Stimulated activated CD4-positive, alpha-beta T cell treated with anti-CD3 and anti-CD28 coated beads, Interleukin-1b, Interleukin-23, amount 100 ng/mL, for 48 hours (primary cell): ENCODE results near the gene DOK4.
"Not testable (repeated sequence)": the region's sequence is repeated elsewhere in the genome, so short reads cannot be mapped to it uniquely, and the experiment has no call there.

Experiments used
- DNase-seq: peaks from one replicate; pipeline ENCODE4 v3.0.0-alpha.2; 2020

The DOK4 gene

DNA sequence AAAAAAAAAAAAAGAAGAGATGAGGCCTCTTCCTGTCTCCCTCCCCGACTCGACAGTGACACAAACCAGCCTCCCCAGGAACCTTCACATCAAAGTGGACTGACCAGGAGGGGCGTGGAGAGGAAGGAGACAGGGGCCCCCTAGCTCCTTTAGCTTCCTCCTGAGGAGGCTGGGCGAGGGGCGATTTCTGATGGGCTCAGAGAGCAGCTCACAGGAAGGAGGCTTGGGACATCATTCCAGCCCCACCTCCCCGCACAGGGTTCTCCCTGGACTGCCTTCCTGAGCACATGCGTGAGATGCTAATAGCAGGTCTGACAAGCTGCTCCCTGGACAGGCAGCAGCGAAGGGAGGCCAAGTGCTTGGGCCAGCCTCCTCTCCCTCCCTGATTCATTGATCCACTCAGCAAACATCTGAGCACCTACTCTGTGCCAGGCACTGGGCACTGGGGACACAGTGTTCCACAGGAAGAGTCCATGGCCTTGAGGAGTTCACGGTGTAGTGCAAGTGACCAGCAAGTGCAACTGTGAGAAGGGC, 14.4 kb upstream of the DOK4 start:
- peak; percentile 14 for DNase-seq

DNA sequence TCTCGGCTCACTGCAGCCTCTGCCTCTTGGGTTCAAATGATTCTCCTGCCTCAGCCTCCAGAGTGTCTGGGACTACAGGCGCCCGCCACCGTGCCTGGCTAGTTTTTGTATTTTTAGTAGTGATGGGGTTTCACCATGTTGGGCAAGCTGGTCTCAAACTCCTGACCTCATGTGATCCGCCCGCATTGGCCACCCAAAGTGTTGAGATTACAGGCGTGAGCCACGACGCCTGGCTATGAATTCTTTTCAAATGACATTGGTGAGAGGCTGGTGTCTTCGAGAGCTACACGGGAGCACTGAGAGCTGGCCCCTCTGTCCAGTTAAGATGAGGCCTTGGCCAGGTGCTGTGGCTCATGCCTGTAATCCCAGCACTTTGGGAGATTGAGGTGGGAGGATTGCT, 13.6 kb upstream of the DOK4 start:
- not testable (repeated sequence) for DNase-seq

DNA sequence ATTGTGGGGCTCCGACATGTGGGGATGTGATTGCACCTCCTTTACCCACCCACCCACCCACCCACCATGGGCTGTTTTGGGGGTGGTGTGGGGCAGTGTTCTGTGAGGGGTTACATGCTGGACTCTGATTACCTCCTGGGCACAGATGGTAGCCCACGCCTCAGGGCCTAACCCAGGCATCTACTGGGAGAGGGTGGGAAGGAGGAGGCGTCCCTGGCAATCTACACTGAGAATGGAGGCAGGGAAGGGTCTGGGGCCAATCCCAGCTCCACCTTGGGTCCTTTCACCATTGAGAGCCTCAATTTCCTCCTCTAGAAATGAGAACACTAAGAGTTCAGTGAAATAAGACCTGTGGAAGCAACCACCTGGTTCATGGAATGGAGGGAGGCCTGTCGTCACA, 11.7 kb upstream of the DOK4 start:
- DNase-seq = no peak

DNA sequence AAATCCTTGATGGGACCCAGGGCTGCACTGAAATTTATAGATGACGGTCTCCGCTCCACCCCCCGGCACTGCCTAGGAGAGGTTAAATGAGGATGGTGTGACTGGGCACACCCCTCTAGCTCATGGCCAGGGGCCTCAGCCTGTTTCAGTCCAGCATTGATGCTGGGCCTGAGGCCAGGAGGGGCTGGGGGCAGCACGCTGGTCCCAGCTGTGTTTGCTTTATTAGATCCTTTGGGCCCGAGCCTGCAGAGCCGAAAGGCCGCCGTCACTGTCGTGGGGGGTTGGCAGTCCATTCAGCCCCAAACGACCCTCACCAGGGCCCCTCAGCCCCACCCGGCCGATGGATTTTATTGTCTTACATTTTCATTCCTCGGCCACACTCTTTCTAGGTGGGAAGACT, 10.8 kb upstream of the DOK4 start:
- DNase-seq = no peak

DNA sequence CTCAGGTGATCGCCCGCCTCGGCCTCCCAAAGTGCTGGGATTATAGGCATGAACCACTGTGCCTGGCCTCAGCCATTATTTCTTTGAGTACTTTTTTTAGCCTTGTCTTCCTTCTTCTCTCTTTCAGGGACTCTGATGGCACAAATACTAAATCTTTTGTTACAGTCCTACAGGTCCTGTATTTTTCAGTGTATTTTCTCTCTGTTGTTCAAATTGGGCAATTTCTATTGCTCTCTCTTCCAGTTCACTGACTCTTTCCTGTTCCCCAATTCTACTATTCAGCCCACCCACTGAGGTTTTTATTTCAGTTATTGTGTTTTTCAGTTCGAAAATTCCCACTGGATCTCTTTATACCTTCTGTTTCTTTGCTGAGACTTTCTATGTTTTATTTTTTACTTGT, 7.5 kb upstream of the DOK4 start:
- no peak for DNase-seq

DNA sequence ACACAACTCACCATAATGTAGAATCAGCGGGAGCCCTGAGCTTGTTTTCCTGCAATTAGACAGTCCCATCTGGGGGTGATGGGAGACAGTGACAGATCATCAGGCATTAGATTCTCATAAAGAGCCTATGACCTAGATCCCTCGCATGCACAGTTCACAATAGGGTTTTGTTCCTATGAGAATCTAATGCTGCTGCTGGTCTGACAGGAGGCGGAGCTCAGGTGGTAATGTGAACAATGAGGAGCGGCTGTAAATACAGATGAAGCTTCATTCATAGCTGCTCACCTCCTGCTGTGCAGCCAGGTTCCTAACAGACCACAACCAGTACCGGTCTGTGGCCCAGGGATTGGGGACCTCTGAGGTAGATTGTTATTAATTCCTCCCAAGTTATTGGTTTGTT, 2.9 kb upstream of the DOK4 start:
- no peak for DNase-seq

DNA sequence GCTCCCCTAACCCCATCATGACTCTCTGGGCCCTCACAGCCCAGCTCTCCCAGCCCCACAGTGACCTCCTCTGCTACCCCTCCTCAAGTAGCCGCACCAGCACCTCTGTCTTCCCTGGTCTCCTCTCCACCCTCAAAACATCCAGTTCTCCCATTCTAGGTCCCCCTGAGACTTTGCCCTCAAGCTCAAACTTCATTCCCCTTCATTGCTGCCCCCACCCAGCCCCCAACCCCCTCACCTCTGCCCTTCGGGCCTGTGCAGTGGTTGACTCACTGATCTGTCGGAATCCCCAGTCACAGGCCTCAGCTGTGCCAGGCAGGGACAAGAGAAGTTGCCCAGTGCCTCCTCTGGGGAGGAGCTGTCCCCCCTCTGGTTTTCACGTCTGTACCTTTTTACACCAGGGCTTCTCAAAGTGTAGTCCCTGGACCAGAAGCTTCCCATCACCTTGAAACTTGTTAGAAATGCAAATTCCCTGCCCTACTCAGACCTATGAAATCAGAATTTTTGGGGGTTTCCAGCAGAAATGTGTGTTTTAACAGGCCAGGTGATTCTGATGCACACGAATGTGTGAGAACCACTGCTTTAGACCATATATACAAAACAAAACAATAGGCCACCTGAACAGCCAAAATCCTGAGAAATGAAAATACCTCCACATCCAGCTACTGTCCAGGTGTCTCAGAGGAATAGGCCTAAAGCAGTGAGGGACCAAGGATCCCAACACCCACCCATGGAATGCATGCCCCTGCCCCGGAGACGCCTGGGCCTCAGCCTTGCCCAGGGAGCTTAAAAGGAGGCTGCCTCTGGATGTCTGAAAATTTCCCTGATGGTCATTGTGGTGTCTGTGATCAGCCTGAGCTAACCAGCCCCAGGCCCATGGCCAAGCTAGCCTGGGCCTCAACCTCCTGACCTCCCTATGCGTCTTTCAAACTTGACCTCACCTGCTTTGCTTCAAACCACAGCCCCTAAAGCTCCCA, 853 bp upstream of the DOK4 start:
- no peak for DNase-seq

DNA sequence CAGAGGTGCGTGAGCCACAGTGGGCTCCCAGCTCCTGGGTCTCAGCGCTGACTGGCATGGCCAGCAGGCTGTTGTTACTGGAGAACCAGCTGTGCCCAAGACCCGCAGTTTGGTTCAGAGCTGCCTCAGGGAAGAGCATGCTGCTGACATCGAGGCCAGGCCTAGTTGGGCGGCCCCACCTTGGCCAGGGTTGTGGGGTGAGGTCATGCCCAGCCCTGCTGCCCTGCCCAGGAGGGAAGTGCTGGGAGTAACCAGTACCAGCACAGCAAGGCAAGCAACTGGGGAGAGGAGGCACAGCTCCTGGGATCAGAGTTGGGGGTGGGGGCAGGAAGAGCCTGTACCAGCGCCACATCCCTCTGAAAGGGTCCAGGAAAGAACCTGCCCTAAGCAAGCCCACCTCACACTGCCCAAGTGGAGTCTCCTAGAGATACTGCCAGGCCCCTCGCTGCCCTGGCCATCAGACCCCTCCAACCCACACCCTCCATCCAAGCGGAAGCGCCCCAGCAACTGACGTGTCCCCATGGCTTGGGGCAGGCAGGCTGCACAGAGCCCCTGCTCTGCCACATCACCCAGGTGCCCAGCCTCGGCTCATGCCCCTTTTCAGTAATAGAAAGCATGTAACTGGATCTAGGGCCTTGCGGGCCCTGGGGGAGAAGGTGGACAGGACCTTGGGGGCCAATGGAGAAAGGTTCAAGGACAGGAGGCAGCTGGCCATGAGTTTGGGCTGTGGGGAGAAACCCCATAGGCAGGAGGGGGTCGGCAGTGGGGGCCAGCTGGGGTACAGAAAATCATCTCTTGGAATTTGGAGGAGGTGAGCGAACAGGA, 990 bp downstream of the DOK4 start:
- DNase-seq = no peak

DNA sequence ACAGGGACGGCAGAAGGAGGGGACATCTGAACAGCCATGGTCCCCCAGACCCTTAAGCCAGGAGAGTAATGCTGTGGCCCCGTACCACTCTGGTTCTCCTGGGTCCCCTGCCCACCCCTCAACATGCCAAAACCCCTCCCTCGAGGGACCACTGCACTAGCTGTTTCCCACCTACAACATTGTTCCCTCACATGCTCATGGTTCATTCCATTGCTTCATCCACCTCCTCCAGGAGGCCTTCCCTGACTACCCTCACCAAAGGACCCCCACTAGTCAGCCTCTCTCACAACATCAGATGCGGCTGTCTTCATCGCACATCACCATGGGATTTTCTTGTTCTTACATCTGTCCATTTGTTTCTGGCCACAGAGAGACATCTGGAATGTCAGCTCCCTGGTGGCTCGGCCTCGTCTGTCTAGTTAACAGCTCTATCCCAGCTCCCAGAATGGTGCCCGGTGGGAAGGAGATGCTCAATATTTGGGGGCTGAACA, 1.7 kb downstream of the DOK4 start:
- DNase-seq = no peak

DNA sequence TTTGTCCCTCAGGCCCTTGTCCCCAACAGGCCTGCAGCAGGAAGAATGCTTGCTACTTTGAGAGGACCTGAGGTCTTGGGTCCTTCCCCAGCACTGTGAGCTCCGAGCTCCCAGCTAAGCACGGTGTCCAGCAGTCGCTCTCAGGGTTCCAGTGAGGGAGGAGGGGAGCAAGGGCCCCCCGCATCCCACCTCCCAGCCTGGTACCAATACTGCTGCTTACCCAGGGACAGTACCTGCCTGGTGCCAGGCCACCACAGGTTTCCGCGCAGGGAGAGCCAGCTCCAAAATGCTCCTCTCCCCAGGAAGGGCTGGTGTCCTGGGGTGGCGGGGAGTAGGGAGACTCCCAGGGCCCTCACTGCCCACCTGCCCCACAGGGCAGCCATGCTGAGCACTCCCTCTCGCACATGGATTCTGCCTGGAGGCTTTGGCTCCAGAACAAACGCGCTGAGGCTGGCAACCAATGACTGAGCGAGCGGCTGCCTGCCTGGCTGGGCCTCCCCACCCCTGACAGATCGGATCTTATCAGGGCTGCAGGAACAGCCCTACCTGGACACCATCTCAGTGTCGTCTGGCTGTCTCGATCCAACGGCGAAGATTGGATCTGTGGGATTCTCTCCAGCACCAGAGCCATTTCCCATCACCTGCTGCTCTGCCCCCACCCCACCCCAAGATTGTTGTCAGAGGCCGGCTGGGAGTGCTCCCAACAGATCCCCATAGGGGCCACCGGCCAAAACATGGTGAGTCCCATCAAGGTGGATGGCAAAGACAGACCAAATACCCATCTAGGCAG, 2.4 kb downstream of the DOK4 start:
- no peak for DNase-seq

DNA sequence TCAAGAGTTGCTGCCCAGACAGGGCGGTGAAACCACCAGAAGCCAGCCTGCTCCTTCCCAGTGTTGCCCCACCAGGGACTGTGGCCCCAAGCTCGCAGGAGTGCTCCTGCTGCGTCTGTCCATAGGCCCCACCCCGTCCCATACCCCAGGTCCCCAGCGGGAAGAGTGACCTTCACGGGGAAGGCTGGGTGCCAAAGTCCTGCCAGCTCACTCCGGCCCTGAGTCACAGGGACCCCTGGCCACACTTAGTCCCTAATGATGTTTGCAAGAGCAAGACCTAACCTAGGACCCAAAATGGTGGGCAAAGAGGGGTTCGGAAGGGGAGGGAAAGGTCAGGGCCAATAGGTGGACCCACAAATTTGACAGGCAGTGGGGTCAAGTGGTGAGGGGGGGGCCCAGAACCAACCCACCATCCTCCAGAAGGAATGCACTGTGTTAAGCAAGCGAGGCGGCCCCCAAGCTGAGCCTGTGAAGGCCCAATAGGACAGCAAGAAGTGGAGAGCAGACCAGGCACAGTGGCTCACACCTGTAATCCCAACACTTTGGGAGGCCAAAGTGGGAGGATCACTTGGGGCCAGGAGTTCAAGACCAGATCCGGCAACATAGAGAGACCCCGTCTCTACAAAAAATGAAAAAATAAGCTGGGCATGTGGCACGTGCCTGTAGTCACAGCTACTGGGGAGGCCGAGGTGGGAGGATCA, 3.3 kb downstream of the DOK4 start:
- no peak for DNase-seq

DNA sequence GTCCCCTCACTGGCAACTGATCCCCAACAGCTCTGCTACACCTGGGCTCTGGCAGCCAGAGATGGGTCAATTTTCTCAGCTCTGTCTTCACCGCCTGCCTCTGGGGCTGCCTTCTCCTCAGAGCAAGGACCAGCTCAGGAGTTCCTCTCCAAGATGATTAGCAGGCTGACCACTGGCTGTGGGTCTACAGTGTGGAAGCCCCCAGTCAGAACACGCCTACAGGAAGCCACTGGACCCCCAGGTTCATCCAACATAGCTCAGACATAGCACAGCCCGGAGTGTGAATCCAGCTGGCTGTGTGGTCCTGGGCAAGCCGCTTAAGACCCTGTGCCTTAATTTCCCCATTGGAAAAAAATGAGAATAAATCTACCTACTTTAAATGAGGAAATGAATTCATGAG, 4.9 kb downstream of the DOK4 start:
- DNase-seq = no peak

DNA sequence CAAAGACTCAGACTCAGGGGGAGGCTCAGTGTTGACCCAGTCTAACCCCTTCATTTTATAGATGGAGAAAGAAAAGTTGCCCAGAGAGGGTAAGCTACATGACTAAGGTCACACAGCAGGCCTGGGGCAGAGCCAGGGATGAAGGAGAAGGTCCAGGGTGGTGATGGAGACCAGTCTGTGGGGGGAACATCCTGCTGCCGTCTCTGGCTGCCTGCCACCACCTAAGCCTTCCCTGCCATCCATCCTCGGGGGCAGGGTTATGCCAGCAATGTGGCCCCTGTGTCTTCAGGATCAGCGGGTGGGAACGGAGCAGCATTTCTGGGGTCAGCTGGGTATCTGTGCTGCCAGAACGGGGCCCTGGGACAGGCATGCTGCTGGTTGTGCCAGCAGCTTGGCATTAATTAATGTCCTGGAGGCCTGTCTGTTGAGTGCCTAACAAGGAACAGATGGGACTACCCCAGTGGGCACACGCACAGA, 5.5 kb downstream of the DOK4 start:
- DNase-seq = no peak

DNA sequence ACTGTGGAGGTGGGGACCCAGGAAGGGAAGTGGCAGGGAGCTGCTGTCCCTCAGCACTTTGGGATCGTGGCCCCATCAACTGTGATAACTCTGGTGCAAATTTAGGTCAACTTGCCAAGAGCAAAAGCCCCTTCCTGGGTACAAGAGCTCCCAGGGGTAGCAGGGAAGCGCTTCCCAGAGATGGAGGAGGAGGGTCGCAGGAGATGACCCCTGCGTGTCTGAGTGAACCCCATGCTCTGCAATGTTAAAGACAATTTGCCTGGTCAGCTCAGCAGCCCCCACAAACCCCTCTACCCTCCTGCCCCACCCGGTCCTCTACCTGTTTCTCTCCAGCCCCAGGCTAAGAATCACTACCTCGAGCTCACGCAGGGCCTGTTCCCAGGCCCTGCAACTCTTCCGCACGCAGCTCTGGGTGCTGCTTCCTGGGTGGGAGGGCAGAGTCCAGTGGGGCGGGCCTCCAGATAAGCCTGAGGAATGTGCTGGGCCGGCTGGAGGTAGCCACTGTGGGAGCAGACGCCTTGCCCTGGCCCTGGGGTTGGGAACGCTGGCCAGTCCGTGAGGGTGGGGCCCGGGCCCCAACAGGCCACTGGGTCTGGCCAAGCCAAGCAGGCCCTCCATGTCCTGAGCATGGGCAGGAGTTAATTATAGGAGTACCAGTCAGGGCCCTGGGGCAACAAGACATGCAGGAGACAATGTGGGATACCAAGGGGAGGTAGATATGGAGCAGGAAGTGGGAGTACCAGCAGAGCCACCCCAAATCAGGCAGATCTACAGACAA, 6.1 kb downstream of the DOK4 start:
- DNase-seq = no peak

DNA sequence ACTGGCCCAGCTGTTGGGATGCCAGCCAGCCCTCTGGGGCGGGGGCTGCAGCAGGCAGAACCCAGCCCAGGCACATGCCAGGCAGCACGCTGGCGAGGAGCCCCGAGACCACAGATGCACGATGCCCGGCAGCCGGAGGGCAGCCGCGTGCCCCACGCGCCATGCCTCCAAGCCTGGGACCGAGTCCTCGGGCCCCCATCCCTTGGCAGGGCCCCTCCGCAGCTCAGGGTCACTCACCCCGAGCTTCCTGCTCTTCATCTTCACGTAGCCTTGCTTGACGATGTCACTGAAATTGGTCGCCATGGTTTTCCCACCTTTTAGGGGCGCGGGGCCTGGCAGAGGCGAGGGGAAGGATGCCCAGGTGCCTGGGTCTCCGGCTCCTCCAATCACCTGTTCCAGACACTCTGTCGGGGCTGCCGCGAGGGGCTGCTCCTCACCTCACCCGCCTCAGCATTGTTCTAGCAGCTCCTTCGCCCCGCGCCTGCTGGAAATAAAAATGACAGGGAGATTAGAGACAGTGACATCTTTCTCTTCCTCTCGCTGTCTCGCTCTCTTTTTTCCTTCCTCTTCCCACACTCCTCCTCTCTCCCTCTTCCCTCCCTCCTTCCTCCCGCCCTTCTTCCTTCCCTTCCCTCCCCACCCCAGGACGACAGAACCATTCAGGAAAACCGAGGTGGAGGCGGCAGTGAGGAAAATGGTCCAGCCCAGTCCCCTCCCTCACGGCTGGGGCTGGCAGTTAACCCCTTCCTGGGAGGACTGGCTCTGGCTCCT, 6.9 kb downstream of the DOK4 start:
- DNase-seq = no peak

DNA sequence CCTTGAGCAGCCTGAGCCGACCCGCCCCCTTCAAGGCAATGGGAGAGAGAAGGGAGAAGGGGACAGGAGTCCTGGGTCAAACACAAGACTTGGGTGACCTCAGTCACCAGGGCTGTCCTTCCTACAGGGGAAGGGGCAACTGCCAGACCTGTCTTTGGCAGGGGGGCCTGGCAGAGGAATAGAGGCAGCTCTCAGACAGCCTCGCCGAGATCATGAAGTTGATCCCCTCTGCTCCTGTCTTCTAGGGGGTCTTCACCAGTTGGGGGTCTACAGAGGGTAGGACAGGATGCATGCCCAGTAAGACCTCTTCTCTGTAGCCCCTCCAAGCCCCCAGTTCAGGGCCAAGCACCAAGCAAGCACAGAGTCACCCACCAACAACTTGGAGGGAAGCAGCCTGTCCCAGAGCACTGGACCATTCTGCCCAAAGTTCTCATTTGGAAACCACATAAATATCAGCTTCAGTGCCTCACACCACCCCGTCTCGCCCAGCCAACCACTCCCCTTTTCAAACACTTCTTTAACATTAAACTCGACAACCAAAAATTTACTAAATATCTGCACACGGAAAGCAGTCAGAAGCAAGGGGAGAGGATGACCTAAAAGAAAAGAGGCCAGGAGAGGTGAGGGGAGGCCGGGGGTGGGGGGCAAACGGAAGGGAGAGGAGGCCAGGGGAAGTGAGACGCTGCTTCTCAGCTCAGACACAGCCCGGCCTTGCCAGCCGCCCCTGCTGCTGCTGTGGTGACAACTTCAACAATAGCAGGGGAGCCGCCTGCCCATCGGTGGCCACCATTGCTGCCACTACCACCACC, 7.7 kb downstream of the DOK4 start:
- no peak for DNase-seq

DNA sequence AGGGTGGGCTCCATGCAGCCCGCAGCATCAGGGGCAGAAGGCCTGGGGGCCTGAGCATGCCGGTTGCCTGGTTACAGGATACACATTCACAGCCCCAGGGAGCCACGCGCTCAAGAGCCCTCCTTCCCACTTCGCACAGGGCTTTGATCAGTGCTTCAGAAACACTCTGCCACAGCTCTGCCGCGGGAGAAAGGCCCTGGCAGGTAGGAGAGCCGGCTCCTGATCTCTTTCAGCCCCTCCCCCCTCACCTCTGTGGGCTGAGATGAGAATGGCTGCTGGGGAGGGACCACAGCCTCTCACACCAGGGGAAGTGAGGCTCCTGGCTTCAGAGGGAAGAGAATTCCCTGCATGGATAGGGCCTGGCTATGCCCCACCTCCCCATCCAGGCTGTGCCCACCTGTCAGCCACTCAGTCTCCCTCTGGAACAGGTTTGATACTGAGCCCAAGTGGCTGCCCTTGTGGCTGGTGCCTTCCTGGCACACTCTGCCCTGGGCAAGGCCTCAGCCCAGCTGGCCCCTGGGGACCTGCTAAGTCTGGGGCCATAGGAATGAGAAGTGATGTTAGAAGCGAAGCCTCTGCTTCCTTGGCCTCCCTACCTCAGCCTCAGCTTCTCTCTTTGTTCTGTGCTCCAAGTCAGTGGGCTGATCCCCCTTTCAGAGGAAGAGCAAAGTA, 8.6 kb downstream of the DOK4 start:
- no peak for DNase-seq

DNA sequence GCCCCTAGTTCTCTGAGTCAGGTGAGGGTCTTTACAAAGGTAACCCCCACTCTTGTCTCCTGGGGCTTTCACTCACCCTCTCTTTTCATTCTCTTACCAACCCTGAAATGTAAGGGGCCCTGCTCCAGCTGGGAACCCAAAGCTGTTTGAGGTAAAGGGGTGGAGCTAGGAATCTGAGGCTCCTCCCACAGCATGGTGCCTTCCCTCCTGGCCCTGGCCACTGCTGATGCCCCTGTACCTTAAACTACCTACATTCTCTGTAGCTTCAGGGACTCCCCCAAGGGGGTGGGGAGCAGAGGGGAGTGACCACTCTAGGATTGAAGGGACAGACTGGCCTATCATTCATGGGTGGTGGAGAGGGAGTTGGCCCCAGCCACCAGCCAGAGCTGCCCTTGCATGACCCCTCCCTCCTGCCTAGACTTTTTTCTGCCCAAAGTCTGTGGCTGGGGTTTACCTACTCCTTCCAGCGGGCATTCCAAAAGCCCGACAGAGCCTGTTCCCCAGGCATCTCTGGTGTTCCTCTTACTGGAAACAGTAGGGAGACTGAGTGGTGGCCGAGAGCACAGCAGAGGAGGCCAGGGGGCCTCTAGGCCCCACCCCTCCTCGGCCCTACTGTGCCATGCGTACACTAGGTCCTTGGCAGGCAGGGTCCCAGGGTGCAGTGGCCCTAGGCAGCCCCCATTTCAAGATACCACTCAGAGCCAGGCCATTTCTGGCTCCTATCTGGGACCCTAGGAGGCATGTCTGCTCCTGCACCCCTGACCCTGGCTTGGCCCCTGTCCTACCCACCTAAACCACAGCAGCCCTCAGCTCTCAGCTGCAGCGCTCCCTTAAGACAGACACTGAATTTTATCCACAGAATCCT, 9.5 kb downstream of the DOK4 start:
- no peak for DNase-seq
